GM12878 (cell line): ENCODE results near the gene NEBL. TPM values are rescaled to one million over a fixed set of nuclear protein-coding genes. Genes with fewer than 3 reads are reported as not detected.

Experiments used
- ATAC-seq: fragments of 200-7000 bp; cut with Tn5 transposase; 3 replicates; pipeline ENCODE4 v1.9.1; 2020; ENCODE audit warnings: mild to moderate bottlenecking, moderate library complexity
- BruUV-seq: library from RNA; stranded (reverse); fragments of 400-500 nt; replicated peaks from 2 replicates; lab custom pipeline; 2021; lab: Mats Ljungman, UMichigan
- CTCF ChIA-PET: fragments of 300-600 bp; sonication (Branson Sonifier 250); formaldehyde crosslinking; extraction: SDS; loops from one replicate; lab custom pipeline; 2021; ENCODE audit warnings: inconsistent platforms; lab: Yijun Ruan, JAX
- POLR2A ChIA-PET: fragments of 350-600 bp; formaldehyde crosslinking; extraction: SDS; loops from one replicate; lab custom pipeline; 2021; ENCODE audit warnings: inconsistent platforms; lab: Charles Lee
- RAD21 ChIA-PET: fragments of 300-600 bp; sonication (Branson Sonifier 250); formaldehyde crosslinking; loops from one replicate; lab custom pipeline; 2023; ENCODE audit warnings: antibody characterized with exemption; ENCODE audit not compliant: unreplicated experiment; lab: Charles Lee
- SMC1A ChIA-PET: fragments of 300-600 bp; sonication (Branson Sonifier 250); formaldehyde crosslinking; loops from one replicate; lab custom pipeline; 2023; ENCODE audit not compliant: unreplicated experiment, uncharacterized antibody; lab: Charles Lee
- DNase-seq: peaks from one replicate; pipeline ENCODE4 v3.0.0-alpha.2; 2011; ENCODE audit warnings: low read depth, low spot score
- FAIRE-seq: peaks from 3 replicates; lab custom pipeline; 2011; peaks lifted over from hg19 to GRCh38; lab: Jason Lieb, UNC
- H2AFZ ChIP-seq: 2 replicates; pipeline ENCODE4 v1.6.0; 2011; ENCODE audit warnings: low read depth, low read length, control low read depth; ENCODE audit not compliant: control insufficient read depth
- H3K27ac ChIP-seq: 2 replicates; pipeline ENCODE4 v1.5.1; 2011; ENCODE audit warnings: control low read depth; ENCODE audit not compliant: control insufficient read depth, insufficient read depth
- H3K27me3 ChIP-seq, 2 experiments: replicated peaks in 1 of 2; 2 replicates each; pipeline versions ENCODE4 v1.6.0 to v1.6.1; 2011; ENCODE audit warnings: low read length in 1 of 2; ENCODE audit not compliant: control insufficient read depth in 2 of 2, insufficient read depth in 2 of 2
- H3K36me3 ChIP-seq, 2 experiments: 2 replicates each; pipeline ENCODE4 v1.5.1; 2011; ENCODE audit warnings: low read length in 1 of 2; ENCODE audit not compliant: control insufficient read depth in 2 of 2, insufficient read depth in 2 of 2
- H3K4me1 ChIP-seq: 2 replicates; pipeline ENCODE4 v1.6.1; 2011; ENCODE audit warnings: mild to moderate bottlenecking, low read length, moderate library complexity, mixed read lengths; ENCODE audit not compliant: control insufficient read depth, insufficient read depth
- H3K4me2 ChIP-seq: 2 replicates; pipeline ENCODE4 v1.6.0; 2011; ENCODE audit warnings: control low read depth; ENCODE audit not compliant: control insufficient read depth, insufficient read depth
- H3K4me3 ChIP-seq: fragments of 200-600 bp; sonication (generic); 2 replicates; pipeline ENCODE4 v1.5.1; 2016
- H3K79me2 ChIP-seq: 2 replicates; pipeline ENCODE4 v1.6.0; 2011; ENCODE audit warnings: low read length; ENCODE audit not compliant: control insufficient read depth, insufficient read depth
- H3K9ac ChIP-seq: 2 replicates; pipeline ENCODE4 v1.8.0; 2011; ENCODE audit warnings: low read length, control low read depth, mixed read lengths; ENCODE audit not compliant: control insufficient read depth, insufficient read depth
- H3K9me3 ChIP-seq: replicated peaks from 3 replicates; pipeline ENCODE4 v1.5.1; 2011; ENCODE audit warnings: mild to moderate bottlenecking, low read length; ENCODE audit not compliant: control insufficient read depth, insufficient read depth
- H4K20me1 ChIP-seq: 2 replicates; pipeline ENCODE4 v1.6.0; 2011; ENCODE audit not compliant: control insufficient read depth, insufficient read depth
- KAT2A ChIP-seq: conservative IDR thresholded peaks from 2 replicates; pipeline ENCODE4 v1.6.1; 2011; ENCODE audit warnings: low read depth, low read length; ENCODE audit not compliant: control insufficient read depth
- RELA ChIP-seq: fragments of 450-650 bp; IDR thresholded peaks from 2 replicates; pipeline ENCODE4 v1.8.0; 2014; ENCODE audit warnings: borderline replicate concordance; ENCODE audit not compliant: partially characterized antibody
- RUNX3 ChIP-seq: IDR thresholded peaks from 2 replicates; pipeline ENCODE4 v1.6.1; 2012; ENCODE audit warnings: low read length, inconsistent platforms
- TCF3 ChIP-seq: IDR thresholded peaks from 2 replicates; pipeline ENCODE4 v1.6.1; 2012; ENCODE audit warnings: low read depth, mild to moderate bottlenecking, low read length, borderline replicate concordance; ENCODE audit not compliant: insufficient read depth
- whole genome bisulfite sequencing: methylation state at CpG from one replicate; pipeline ENCODE4 v1.1.6; 2016; ENCODE audit warnings: low lambda C conversion rate; ENCODE audit not compliant: insufficient replicate concordance, insufficient coverage; ENCODE audit errors: missing lambda C conversion rate; 5-methylcytosine and 5-hydroxymethylcytosine counted together
- in situ Hi-C: fragments of 300-500 bp; cut with MboI; formaldehyde crosslinking; loops from 9 replicates; pipeline ENCODE4 v1.14.3; 2018; ENCODE audit warnings: mixed read lengths
- intact Hi-C: fragments of 100-400 bp; cut with micrococcal nuclease; formaldehyde crosslinking; loops from one replicate; pipeline ENCODE4 v1.14.2; 2022; ENCODE audit not compliant: unreplicated experiment
- polyA plus RNA-seq, 11 experiments: library from polyadenylated mRNA; depleted of rRNA in 4 of 11; unstranded in 6 of 11; stranded (reverse) in 5 of 11; fragments of >200 nt; fragmentation: Nextera tagmentation in 4 of 11; fragmentation: Illumina TruSeq in 1 of 11; extraction: Ambion mirVana in 4 of 11; extraction: Trizol in 1 of 11; gene quantifications; 1 replicate in 1 of 11; 2 replicates in 10 of 11; pipeline versions ENCODE4 v1.2.1 to v1.2.3, GENCODE V29; 2011 to 2016; ENCODE audit warnings: inconsistent platforms in 2 of 11, missing spikeins in 2 of 11, low read depth in 1 of 11
- total RNA-seq, 4 experiments: library from RNA; depleted of rRNA in 3 of 4; stranded (reverse); fragments of >200 nt in 3 of 4; fragmentation: Illumina TruSeq in 1 of 4; extraction: Trizol in 1 of 4; gene quantifications; 2 replicates each; pipeline versions ENCODE4 v1.2.1 to v1.2.3, GENCODE V29; 2013 to 2021
- TF ChIP-seq, protein P1 (sequence below): fragments of 450-650 bp; IDR thresholded peaks from 2 replicates; pipeline ENCODE4 v1.6.1; 2017; ENCODE audit warnings: mild to moderate bottlenecking, moderate library complexity
- TF ChIP-seq, protein P2 (sequence below): fragments of 450-650 bp; IDR thresholded peaks from 2 replicates; pipeline ENCODE4 v1.6.1; 2017; ENCODE audit warnings: mild to moderate bottlenecking
- TF ChIP-seq, protein P3 (sequence below): IDR thresholded peaks from 2 replicates; pipeline ENCODE4 v1.6.1; 2011; ENCODE audit warnings: low read depth, mild to moderate bottlenecking, low read length, moderate library complexity, borderline replicate concordance; ENCODE audit errors: extremely low read depth

The NEBL gene
- total and polyA plus RNA-seq, 10 of the 15 experiments (the other 5 are each of a cell fraction or from before 2014, with no cell fraction given) = 0.04 to 0.56 (median 0.11) TPM; not detected in 6

DNA sequence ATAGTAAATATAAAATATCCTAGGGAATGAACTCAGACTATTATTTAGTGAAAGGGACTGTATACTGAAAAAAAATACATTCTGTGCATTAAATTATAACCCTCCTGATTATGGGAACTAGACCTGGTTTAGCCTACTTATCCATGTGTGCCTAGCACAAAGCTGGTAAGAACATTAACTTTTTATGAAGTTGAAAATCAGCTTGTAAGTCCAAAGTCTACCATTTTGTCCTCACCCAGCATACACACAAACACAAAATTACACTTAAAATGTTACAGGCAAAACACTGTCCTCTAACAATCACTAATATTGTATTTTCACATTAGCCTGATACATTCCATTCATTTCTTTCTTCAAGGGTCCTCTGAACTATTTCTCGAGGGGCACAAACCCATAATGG is 19.9 kb upstream of the NEBL start (continued):
- TF ChIP-seq, protein P1, sequence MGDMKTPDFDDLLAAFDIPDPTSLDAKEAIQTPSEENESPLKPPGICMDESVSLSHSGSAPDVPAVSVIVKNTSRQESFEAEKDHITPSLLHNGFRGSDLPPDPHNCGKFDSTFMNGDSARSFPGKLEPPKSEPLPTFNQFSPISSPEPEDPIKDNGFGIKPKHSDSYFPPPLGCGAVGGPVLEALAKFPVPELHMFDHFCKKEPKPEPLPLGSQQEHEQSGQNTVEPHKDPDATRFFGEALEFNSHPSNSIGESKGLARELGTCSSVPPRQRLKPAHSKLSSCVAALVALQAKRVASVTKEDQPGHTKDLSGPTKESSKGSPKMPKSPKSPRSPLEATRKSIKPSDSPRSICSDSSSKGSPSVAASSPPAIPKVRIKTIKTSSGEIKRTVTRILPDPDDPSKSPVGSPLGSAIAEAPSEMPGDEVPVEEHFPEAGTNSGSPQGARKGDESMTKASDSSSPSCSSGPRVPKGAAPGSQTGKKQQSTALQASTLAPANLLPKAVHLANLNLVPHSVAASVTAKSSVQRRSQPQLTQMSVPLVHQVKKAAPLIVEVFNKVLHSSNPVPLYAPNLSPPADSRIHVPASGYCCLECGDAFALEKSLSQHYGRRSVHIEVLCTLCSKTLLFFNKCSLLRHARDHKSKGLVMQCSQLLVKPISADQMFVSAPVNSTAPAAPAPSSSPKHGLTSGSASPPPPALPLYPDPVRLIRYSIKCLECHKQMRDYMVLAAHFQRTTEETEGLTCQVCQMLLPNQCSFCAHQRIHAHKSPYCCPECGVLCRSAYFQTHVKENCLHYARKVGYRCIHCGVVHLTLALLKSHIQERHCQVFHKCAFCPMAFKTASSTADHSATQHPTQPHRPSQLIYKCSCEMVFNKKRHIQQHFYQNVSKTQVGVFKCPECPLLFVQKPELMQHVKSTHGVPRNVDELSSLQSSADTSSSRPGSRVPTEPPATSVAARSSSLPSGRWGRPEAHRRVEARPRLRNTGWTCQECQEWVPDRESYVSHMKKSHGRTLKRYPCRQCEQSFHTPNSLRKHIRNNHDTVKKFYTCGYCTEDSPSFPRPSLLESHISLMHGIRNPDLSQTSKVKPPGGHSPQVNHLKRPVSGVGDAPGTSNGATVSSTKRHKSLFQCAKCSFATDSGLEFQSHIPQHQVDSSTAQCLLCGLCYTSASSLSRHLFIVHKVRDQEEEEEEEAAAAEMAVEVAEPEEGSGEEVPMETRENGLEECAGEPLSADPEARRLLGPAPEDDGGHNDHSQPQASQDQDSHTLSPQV = no peak

DNA sequence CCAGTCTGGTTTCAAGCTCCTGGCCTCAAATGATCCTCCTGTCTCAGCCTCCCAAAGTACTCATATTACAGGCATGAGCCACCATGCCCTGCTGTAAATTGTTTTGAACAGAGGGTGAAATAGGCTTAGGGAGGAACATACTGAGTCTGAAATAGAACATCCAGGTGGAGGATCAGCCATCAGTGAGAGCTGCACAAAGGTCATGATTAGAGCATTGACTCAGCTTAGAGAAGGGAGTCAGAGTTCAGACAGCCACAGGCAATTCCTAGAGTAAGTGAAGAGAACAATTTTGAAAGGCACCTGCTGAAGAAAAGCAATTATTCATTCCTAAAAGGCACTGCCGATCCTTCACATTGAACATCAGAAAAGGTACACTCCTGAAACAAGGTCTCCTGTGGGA is 15.9 kb upstream of the NEBL start:
- Histone ChIP-seq H3K4me2 (no peak overlapping the region), H3K9ac (no peak overlapping the region), H3K4me1 (no peaks in the 10 kb centered on the region), H3K36me3 (no peaks in the 10 kb centered on the region), H4K20me1 (no peaks in the 10 kb centered on the region), H3K4me3 (no peak overlapping the region), H3K27me3 (no peaks in the 10 kb centered on the region), H3K79me2 (no peaks in the 10 kb centered on the region), H3K27ac (no peak overlapping the region), H3K9me3 (no peaks in the 10 kb centered on the region), H2AFZ (no peak overlapping the region)
- no peak for FAIRE-seq
- intact Hi-C loops = no loop called here
- WGBS = 26% methylated on average over 1 of the region's 1 CpG
- BruUV-seq = no TSS peak
- ChIA-PET SMC1A (no interaction called here), POLR2A (no interaction called here), RAD21 (no interaction called here), CTCF (interaction anchor here (0.6 kb wide), 1 partner anchor 1345 kb away, joined by 3 read pairs; no protein-coding TSS in a partner anchor)
- in situ Hi-C loops = no loop called here
- DNase-seq = no peak
- ATAC-seq = no peak
- TF ChIP-seq RUNX3 (no peak), RELA (no peak), TCF3 (no peak), KAT2A (no peak)
- TF ChIP-seq, protein P2, sequence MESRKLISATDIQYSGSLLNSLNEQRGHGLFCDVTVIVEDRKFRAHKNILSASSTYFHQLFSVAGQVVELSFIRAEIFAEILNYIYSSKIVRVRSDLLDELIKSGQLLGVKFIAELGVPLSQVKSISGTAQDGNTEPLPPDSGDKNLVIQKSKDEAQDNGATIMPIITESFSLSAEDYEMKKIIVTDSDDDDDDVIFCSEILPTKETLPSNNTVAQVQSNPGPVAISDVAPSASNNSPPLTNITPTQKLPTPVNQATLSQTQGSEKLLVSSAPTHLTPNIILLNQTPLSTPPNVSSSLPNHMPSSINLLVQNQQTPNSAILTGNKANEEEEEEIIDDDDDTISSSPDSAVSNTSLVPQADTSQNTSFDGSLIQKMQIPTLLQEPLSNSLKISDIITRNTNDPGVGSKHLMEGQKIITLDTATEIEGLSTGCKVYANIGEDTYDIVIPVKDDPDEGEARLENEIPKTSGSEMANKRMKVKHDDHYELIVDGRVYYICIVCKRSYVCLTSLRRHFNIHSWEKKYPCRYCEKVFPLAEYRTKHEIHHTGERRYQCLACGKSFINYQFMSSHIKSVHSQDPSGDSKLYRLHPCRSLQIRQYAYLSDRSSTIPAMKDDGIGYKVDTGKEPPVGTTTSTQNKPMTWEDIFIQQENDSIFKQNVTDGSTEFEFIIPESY = no peak
- TF ChIP-seq, protein P3, sequence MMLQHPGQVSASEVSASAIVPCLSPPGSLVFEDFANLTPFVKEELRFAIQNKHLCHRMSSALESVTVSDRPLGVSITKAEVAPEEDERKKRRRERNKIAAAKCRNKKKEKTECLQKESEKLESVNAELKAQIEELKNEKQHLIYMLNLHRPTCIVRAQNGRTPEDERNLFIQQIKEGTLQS = no peak
